ENCODE data around the gene DMP1.

Gene DMP1

DNA sequence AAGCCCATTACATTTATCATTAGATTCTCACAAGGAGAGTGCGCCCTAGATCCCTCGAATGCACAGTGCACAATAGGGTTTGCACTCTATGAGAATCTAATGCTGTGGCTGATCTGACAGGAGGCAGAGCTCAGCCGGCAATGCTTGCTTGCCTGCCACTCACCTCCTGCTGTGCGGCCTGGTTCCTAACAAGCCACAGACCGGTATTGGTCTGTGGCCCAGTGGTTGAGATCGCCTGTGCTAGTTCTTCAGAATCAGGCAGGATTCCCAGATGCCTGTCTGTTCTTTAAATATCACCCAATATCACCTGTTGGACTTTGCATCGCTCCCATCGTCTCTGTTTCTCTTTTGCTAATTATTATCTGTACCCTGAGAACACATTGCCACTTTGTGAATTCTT lies 27.8 kb upstream of the DMP1 start:
- H3K27ac ChIP-seq (replicated peaks) = no peak overlapping the region
- H3K4me3 ChIP-seq (replicated peaks; ENCODE audit: insufficient read depth, low read length) = no peak overlapping the region
- TF ChIP-seq POLR2AphosphoS5 (IDR thresholded peaks at IDR 0.05; ENCODE audit: low read depth) = no peak
- no peaks in the 10 kb centered on the region for H3K27me3 ChIP-seq (ENCODE audit: insufficient read depth, poor library complexity, severe bottlenecking)
- DNase-seq (ENCODE audit: low read depth in 1 of 2, low spot score in 1 of 2) = no peak

DNA sequence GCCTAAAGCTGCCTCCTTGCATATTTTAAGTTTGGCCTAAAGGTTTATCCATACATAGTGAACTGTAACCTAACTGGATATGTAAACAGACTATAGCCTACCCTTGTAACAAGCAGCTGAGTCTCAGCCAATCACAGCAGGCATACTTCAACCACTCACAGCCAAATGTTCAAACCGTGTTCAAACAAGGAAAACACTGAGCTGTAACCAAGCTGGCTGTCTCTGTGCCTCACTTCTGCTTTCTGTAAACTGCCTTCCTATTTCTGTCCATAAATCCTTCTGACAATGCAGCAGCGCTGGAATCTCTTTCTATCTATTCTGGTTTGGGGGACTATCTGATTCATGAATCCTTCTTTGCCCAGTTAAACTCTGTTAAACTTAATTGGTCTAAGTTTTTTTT lies 25.4 kb upstream of the DMP1 start:
- Histone ChIP-seq H3K4me3 (replicated peaks; ENCODE audit: insufficient read depth, low read length) (no peak overlapping the region), H3K27ac (replicated peaks) (no peak overlapping the region), H3K27me3 (ENCODE audit: insufficient read depth, poor library complexity, severe bottlenecking) (no peaks in the 10 kb centered on the region)
- peak; percentile 89 for TF ChIP-seq SPI1 (IDR thresholded peaks at IDR 0.05; ENCODE audit: borderline replicate concordance, low read depth)
- TF ChIP-seq, protein P1, sequence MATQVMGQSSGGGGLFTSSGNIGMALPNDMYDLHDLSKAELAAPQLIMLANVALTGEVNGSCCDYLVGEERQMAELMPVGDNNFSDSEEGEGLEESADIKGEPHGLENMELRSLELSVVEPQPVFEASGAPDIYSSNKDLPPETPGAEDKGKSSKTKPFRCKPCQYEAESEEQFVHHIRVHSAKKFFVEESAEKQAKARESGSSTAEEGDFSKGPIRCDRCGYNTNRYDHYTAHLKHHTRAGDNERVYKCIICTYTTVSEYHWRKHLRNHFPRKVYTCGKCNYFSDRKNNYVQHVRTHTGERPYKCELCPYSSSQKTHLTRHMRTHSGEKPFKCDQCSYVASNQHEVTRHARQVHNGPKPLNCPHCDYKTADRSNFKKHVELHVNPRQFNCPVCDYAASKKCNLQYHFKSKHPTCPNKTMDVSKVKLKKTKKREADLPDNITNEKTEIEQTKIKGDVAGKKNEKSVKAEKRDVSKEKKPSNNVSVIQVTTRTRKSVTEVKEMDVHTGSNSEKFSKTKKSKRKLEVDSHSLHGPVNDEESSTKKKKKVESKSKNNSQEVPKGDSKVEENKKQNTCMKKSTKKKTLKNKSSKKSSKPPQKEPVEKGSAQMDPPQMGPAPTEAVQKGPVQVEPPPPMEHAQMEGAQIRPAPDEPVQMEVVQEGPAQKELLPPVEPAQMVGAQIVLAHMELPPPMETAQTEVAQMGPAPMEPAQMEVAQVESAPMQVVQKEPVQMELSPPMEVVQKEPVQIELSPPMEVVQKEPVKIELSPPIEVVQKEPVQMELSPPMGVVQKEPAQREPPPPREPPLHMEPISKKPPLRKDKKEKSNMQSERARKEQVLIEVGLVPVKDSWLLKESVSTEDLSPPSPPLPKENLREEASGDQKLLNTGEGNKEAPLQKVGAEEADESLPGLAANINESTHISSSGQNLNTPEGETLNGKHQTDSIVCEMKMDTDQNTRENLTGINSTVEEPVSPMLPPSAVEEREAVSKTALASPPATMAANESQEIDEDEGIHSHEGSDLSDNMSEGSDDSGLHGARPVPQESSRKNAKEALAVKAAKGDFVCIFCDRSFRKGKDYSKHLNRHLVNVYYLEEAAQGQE (IDR thresholded peaks at IDR 0.05; ENCODE audit: insufficient replicate concordance, low read depth) = no peak
- DNase-seq (ENCODE audit: low read depth in 1 of 2, low spot score in 1 of 2) = peak in 1 of 2 experiments; percentile 1

DNA sequence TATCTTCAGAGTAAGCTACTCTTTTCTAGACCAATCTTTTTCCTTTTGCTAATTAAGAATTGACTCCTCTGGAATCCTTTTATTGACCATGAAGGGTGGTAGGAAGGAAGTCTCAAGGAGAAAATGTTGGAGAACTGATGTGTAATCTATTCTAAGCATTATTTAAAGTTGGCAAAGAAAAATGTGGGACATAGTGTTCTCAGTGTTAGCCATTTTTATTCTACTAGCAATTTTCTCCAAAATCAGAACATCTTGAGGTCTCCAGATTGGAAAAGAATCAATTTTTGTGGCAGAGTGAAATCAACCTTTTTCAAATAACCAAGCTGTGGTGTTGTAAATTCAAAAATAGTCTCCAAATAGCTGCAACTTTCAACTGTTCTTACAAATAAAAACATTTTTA lies 18.4 kb upstream of the DMP1 start:
- no peak for DNase-seq (ENCODE audit: low read depth in 1 of 2, low spot score in 1 of 2)
- no peak for TF ChIP-seq POLR2AphosphoS5 (IDR thresholded peaks at IDR 0.05; ENCODE audit: low read depth)
- no peak for TF ChIP-seq SPI1 (IDR thresholded peaks at IDR 0.05; ENCODE audit: borderline replicate concordance, low read depth)
- no peak for TF ChIP-seq GABPA (IDR thresholded peaks at IDR 0.05; ENCODE audit: low read depth)
- TF ChIP-seq, protein P1 (IDR thresholded peaks at IDR 0.05; ENCODE audit: insufficient replicate concordance, low read depth) = no peak
- TF ChIP-seq, protein P2, sequence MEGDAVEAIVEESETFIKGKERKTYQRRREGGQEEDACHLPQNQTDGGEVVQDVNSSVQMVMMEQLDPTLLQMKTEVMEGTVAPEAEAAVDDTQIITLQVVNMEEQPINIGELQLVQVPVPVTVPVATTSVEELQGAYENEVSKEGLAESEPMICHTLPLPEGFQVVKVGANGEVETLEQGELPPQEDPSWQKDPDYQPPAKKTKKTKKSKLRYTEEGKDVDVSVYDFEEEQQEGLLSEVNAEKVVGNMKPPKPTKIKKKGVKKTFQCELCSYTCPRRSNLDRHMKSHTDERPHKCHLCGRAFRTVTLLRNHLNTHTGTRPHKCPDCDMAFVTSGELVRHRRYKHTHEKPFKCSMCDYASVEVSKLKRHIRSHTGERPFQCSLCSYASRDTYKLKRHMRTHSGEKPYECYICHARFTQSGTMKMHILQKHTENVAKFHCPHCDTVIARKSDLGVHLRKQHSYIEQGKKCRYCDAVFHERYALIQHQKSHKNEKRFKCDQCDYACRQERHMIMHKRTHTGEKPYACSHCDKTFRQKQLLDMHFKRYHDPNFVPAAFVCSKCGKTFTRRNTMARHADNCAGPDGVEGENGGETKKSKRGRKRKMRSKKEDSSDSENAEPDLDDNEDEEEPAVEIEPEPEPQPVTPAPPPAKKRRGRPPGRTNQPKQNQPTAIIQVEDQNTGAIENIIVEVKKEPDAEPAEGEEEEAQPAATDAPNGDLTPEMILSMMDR (IDR thresholded peaks at IDR 0.05; ENCODE audit: insufficient read depth, low read length) = no peak
- Histone ChIP-seq H3K27ac (replicated peaks) (no peak overlapping the region), H3K27me3 (ENCODE audit: insufficient read depth, poor library complexity, severe bottlenecking) (no peaks in the 10 kb centered on the region), H3K4me3 (replicated peaks; ENCODE audit: insufficient read depth, low read length) (no peak overlapping the region)

DNA sequence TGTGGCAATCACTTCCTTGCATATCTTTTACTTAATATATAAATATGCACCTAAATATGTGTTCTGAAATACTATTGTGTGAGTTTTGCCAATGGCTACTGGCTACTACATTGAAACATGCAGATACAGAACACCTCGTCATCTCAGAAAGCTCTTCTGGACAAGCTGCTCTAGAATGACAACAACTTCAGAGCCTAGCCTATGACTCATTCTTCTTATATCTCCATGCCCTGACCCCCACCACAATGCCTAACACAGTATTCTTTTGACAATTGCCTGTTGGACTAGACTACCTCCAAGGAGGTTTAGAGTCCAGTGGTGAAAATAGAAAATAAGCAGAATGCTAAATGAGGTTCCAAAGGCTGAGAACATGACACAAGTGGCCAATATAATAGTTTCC lies 17.6 kb upstream of the DMP1 start:
- Histone ChIP-seq H3K27me3 (ENCODE audit: insufficient read depth, poor library complexity, severe bottlenecking) (no peaks in the 10 kb centered on the region), H3K4me3 (replicated peaks; ENCODE audit: insufficient read depth, low read length) (no peak overlapping the region), H3K27ac (replicated peaks) (no peak overlapping the region)
- no peak for DNase-seq (ENCODE audit: low read depth in 1 of 2, low spot score in 1 of 2)
- TF ChIP-seq SPI1 (IDR thresholded peaks at IDR 0.05; ENCODE audit: borderline replicate concordance, low read depth) (no peak), GABPA (IDR thresholded peaks at IDR 0.05; ENCODE audit: low read depth) (no peak), POLR2AphosphoS5 (IDR thresholded peaks at IDR 0.05; ENCODE audit: low read depth) (no peak)
- TF ChIP-seq, protein P1 (IDR thresholded peaks at IDR 0.05; ENCODE audit: insufficient replicate concordance, low read depth) = no peak

DNA sequence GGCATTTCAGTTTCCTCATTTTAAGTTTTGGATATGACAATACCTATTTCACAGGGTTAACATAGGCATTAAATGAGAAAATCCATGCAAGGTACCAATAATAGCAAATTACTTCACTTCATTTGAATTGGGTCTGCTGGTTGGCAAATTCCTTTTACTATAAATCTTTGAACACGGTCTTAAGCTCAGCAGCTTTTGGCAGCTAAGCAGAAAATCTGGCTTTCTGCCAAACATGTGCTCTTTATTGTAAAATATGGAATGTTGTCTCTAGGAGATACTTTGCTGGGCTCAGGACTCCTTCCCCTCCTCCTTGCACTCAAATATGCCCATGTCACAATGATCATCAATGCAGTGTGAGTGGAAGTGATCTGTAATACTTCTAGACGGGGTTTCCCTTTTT lies 16.8 kb upstream of the DMP1 start:
- Histone ChIP-seq H3K27me3 (ENCODE audit: insufficient read depth, poor library complexity, severe bottlenecking) (no peaks in the 10 kb centered on the region), H3K27ac (replicated peaks) (no peak overlapping the region), H3K4me3 (replicated peaks; ENCODE audit: insufficient read depth, low read length) (no peak overlapping the region)
- TF ChIP-seq, protein P1 (IDR thresholded peaks at IDR 0.05; ENCODE audit: insufficient replicate concordance, low read depth) = no peak
- TF ChIP-seq POLR2AphosphoS5 (IDR thresholded peaks at IDR 0.05; ENCODE audit: low read depth) (no peak), SPI1 (IDR thresholded peaks at IDR 0.05; ENCODE audit: borderline replicate concordance, low read depth) (no peak), GABPA (IDR thresholded peaks at IDR 0.05; ENCODE audit: low read depth) (no peak)
- TF ChIP-seq, protein P2 (IDR thresholded peaks at IDR 0.05; ENCODE audit: insufficient read depth, low read length) = no peak
- DNase-seq (ENCODE audit: low read depth in 1 of 2, low spot score in 1 of 2) = no peak

All from HL-60 (cell line).